ENCODE results near the gene FOXP1.

GRCh38 chr3:71547249-71548198 lies 36.0 kb downstream of the FOXP1 start:
- TF ChIP-seq EZH2 (IDR thresholded peaks at IDR 0.05; ENCODE audit: low read length) (no peak), CTCF (optimal IDR thresholded peaks at IDR 0.05 in 1 of 3, IDR thresholded peaks at IDR 0.05 in 1 of 3, conservative IDR thresholded peaks at IDR 0.05 in 1 of 3; ENCODE audit: extremely low read depth in 1 of 3, insufficient read depth in 2 of 3, low read length in 3 of 3) (no peak)

All from keratinocyte (primary cell).